D341Med (cell line): ENCODE measurements around the gene SCYGR8.

ENCODE experiments used
- DNase-seq: peaks from one replicate; pipeline ENCODE4 v3.0.0; 2012; ENCODE audit warnings: low spot score

Gene SCYGR8

GRCh38 chr2:227761740-227762476 lies 16.2 kb downstream of the SCYGR8 start:
- no peak for DNase-seq

GRCh38 chr2:227765788-227766372 lies 20.2 kb downstream of the SCYGR8 start:
- no peak for DNase-seq

GRCh38 chr2:227766373-227766883 lies 20.7 kb downstream of the SCYGR8 start:
- DNase-seq = peak; percentile 85

- no peak for DNase-seq
These were observed 22.1 kb downstream of the SCYGR8 start for GRCh38 chr2:227767830-227768229.

- DNase-seq = no peak
These were observed 26.5 kb downstream of the SCYGR8 start for GRCh38 chr2:227772197-227772661.

GRCh38 chr2:227772932-227773331 lies 27.2 kb downstream of the SCYGR8 start:
- DNase-seq = no peak

DNA sequence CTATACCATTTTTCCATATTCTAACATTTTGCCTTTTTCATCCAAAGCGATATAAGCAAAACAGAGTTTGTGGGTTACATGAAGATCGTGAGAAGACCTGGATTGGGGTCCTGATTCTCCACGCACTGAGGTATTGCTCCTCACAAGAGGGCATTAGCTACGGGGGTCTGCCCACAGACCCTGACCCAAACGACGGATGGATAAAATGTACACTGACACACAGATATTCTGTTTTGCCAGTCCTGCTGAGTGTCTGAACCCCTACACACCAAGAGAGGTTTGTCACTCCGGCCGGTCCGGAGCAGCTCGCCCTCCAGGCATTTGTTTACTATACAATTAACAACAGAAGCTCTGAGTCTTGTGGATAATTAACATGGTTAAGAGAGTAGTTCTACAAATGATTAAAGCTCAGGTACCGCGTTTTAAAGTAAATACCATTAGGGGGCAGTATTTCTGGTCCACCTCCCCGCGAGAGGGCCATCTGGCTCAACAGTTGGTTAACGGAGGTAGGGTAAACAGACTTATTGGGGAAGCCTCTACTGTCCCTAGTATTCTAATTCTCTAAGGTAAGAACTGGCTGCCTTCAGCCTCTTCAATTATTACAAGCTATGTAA lies 28.4 kb downstream of the SCYGR8 start:
- no peak for DNase-seq

DNA sequence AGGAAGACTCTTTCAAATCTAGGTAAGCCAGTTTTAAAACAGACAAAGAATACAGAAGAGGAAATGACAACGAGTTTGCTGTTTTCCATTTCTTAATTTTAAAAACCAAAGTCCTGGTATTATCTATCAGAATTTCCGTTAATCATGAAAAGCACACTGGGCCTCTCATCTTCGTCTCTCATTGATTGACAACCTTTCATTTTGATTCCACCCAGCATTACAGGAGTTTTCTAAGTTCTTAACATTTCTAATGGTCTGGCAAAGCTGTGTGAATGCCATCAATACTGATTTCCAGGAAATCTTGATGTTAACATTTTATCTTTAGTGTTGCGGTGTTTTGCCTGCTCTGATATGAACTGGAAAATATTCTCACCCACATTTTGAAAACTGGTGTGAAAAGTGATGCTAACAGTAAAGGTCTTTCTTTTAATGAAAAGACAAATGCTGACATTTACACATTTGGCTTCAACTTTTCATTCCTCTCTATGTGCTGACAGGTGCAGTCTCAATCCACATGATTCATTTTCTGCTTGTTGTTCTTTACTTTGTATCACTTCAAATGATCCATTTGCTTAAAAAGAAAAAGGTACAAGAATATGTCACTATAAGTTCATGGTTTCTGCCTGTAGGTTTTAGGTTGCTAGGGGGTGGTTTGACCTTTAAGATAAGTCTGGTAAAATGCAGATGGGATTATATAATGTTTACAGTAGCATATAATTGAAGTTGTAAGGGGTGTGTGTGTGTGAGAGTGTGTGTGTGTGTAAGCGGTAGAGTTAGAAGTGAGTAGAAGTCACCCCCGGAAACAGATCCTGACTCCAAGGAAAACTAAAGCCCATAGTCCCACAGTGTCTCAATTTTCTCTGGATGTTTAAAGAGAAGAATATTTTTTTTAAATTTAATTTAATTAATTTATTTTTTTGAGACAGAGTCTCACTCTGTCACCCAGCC lies 29.5 kb downstream of the SCYGR8 start:
- no peak for DNase-seq

- DNase-seq = no peak
These were observed 35.4 kb downstream of the SCYGR8 start for GRCh38 chr2:227780981-227781615.

- DNase-seq = no peak
These were observed 36.1 kb downstream of the SCYGR8 start for GRCh38 chr2:227781841-227782240.

GRCh38 chr2:227782804-227783203 lies 37.1 kb downstream of the SCYGR8 start:
- no peak for DNase-seq

DNA sequence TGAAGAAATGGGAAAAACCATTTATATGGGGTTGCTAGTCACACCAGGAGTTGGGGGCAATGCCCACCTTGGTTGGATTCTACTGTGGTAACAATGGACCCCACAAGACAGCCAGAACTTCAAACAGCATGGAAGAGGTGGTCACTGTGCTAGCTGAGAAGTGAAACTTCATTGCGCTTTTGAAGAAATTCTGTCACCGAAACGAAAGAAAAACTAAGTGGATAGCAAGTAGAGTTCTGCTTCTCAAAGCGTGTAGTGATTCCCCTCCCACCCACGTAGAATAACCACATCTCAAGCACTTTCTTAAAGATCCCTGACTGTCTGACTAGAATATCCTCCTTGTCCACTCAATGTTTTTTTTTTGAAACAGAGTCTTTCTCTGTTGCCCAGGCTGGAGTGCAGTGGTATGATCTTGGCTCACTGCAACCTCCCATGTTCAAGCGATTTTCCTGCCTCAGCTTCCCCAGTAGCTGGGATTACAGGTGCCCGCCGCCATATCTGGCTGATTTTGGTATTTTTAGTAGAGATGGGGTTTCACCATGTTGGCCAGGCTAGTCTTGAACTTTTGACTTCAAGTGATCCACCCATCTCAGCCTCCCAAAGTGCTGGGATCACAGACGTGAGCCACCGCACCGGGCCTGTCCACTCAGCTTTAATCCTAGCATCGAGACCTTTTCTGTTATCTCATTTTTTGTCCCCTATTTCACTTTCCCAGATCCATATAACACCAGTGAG lies 37.9 kb downstream of the SCYGR8 start:
- no peak for DNase-seq

DNA sequence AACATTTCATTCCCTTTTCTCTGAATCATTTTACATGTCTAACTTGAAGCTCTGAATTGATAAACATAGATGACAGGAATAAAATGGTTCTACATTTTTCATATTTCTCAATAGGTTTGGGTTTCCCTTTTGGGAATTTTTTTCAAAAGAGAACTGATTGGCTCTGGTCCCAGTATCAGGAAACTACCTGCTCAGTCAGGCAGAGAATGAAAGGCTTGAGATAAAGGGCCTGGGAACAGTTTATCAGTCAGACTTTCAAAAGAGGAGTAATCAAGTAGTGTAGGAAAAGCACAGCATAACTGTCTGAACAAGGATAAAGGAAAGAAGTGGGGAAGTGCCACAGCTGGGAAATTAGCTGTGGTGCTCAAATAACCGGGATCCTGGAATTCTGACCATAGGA lies 39.6 kb downstream of the SCYGR8 start:
- no peak for DNase-seq

- no peak for DNase-seq
These were observed 42.9 kb downstream of the SCYGR8 start for GRCh38 chr2:227788561-227789018.

- DNase-seq = no peak
These were observed 44.1 kb downstream of the SCYGR8 start for GRCh38 chr2:227789803-227790202.

DNA sequence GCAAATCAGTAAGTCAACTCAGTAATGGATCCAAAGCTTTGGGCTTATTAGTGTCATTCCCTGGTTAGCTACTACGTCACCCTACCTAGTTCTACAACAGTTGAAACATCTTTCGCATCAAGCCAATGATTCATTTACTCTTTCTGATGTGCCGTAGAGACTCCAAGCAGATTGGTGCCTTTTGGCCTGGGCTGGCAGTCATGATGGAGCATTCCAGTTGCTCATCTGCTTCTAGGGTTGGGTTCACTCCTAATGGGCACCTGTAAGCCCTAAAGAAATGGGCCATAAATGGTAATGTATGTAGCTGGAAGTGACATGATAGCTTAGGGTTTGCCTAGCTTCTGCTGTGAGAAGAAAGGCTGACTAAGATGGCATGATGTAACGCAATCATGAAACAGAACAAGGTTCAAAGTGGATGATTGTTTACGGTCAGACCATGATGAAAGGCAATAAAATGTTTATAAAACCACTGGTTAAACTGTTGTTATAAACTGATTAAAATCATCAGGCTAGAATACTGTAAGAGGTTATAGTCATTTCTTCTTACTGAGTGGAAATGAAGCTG lies 47.5 kb downstream of the SCYGR8 start:
- no peak for DNase-seq
